ENCODE measurements around the gene TSC2.

TSC2 gene

GRCh38 chr16:2005646-2006045 is 42.1 kb upstream of the TSC2 start:
- H3K4me1 ChIP-seq: peaks cover 29% of the 10 kb centered on the region
- TF ChIP-seq CTCF (IDR thresholded peaks at IDR 0.05; ENCODE audit: low read depth, low read length): peak; percentile 65
- H3K27me3 ChIP-seq: no peaks in the 10 kb centered on the region
- DNase-seq: peak; percentile 89
- no peak overlapping the region; the same call in 1 of the 2 replicates for H3K4me3 ChIP-seq (ENCODE audit: low read depth, low read length)
- H3K36me3 ChIP-seq: peaks cover 49% of the 10 kb centered on the region
- H3K9me3 ChIP-seq: no peaks in the 10 kb centered on the region

DNA sequence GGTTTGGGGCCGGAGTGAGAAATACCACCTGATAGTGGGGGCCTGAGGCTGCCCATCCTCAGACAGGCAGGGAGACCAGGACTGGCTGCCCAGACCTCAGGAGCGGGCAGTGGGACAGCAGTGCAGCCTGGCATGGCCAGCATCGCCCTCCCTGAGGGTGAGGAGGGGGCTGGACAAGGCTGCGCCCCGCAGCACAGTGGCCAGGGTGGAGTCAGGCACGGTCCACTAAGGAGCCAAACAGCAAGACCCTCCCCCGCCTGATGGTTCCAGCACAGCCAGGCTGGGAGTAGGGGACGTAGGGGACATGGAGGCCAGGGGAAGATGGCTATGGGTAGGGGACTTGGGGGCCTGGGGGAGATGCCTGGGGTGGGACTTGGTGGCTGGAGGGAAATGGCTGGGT is 41.5 kb upstream of the TSC2 start:
- peaks cover 42% of the 10 kb centered on the region for H3K36me3 ChIP-seq
- peaks cover 29% of the 10 kb centered on the region for H3K4me1 ChIP-seq

GRCh38 chr16:2007081-2007836 is 40.5 kb upstream of the TSC2 start:
- Histone ChIP-seq H3K4me3 (ENCODE audit: low read depth, low read length) (peak overlapping the region; percentile 91), H3K9me3 (no peaks in the 10 kb centered on the region), H3K4me1 (peaks cover 29% of the 10 kb centered on the region), H3K27me3 (no peaks in the 10 kb centered on the region), H3K36me3 (peaks cover 32% of the 10 kb centered on the region)
- no peak for DNase-seq
- TF ChIP-seq CTCF (IDR thresholded peaks at IDR 0.05; ENCODE audit: low read depth, low read length): no peak

More for the DNA sequence above, 41.5 kb upstream of the TSC2 start:
- DNase-seq: peak; percentile 13
- no peaks in the 10 kb centered on the region for H3K9me3 ChIP-seq
- no peaks in the 10 kb centered on the region for H3K27me3 ChIP-seq
- no peak for TF ChIP-seq CTCF (IDR thresholded peaks at IDR 0.05; ENCODE audit: low read depth, low read length)
- no peak overlapping the region for H3K4me3 ChIP-seq (ENCODE audit: low read depth, low read length)

DNA sequence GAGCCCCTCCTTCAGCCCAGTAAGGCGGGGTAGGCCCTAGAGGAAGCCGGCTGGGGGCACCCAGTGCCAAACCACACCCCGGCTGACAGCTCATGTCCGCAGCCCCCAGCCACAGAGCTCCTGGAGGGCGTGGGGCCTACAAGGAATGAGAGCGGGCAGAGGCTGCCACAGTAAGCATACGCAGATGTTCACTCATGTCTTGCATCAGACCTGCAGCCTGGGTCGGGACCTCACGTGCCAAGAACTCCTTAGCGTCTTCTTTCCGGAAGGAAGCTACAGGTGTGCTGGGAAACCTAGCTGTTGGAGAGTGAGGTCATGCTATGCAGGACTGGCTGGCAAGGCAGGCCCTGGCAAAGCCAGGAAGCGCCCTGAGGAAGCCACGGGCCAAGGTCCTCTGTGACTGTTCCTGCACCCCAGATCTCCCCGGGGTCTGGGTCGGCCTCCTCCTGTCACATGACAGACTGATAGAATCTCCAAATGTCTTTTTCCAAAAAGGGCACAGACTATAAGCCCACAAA is 39.7 kb upstream of the TSC2 start:
- no peak for DNase-seq
- TF ChIP-seq CTCF (IDR thresholded peaks at IDR 0.05; ENCODE audit: low read depth, low read length): no peak
- Histone ChIP-seq H3K36me3 (peaks cover 24% of the 10 kb centered on the region), H3K9me3 (no peaks in the 10 kb centered on the region), H3K4me3 (ENCODE audit: low read depth, low read length) (peak overlapping the region; percentile 91), H3K27me3 (no peaks in the 10 kb centered on the region), H3K4me1 (peaks cover 29% of the 10 kb centered on the region)

GRCh38 chr16:2008631-2009163 is 39.1 kb upstream of the TSC2 start:
- H3K4me1 ChIP-seq: peaks cover 29% of the 10 kb centered on the region

More at GRCh38 chr16:2008631-2009163, 39.1 kb upstream of the TSC2 start:
- no peaks in the 10 kb centered on the region for H3K9me3 ChIP-seq
- H3K27me3 ChIP-seq: no peaks in the 10 kb centered on the region
- peaks cover 18% of the 10 kb centered on the region for H3K36me3 ChIP-seq
- DNase-seq: no peak
- no peak for TF ChIP-seq CTCF (IDR thresholded peaks at IDR 0.05; ENCODE audit: low read depth, low read length)
- peak overlapping the region; percentile 91 for H3K4me3 ChIP-seq (ENCODE audit: low read depth, low read length)

Measured in BE2C (cell line).